ENCODE measurements around the gene CDYL2.

The CDYL2 gene

GRCh38 chr16:80554033-80554432 lies 250.4 kb downstream of the CDYL2 start:
- no peak for TF ChIP-seq CTCF (IDR thresholded peaks at IDR 0.05; ENCODE audit: borderline replicate concordance, control extremely low read depth, extremely low read depth, insufficient read depth, missing control alignments)
- in situ Hi-C loops (cut with MboI; ENCODE audit: low sequenced_read_pairs, unreplicated experiment), result no loop called here
- no peak for DNase-seq (ENCODE audit: low spot score)

GRCh38 chr16:80552277-80552676 lies 252.1 kb downstream of the CDYL2 start:
- DNase-seq (ENCODE audit: low spot score), result no peak
- in situ Hi-C loops (cut with MboI; ENCODE audit: low sequenced_read_pairs, unreplicated experiment), result no loop called here
- no peak for TF ChIP-seq CTCF (IDR thresholded peaks at IDR 0.05; ENCODE audit: borderline replicate concordance, control extremely low read depth, extremely low read depth, insufficient read depth, missing control alignments)

All from GM13976 (cell line).